Fibroblast of skin of abdomen (primary cell): ENCODE results near the gene LRCH1. TPM values are rescaled to one million over a fixed set of nuclear protein-coding genes. Genes with fewer than 3 reads are reported as not detected.
"Not testable (repeated sequence)": the region's sequence is repeated elsewhere in the genome, so short reads cannot be mapped to it uniquely, and the experiment has no call there.

ENCODE experiments used
- DNase-seq: peaks from one replicate; pipeline ENCODE4 v3.0.0-alpha.2; 2013
- polyA plus RNA-seq, 2 experiments: library from polyadenylated mRNA; unstranded; fragments of 120-200 nt; gene quantifications; one replicate each; pipeline ENCODE4 v1.2.1, GENCODE V29; 2013; ENCODE audit not compliant: insufficient read length in 2 of 2

LRCH1 gene, protein sequence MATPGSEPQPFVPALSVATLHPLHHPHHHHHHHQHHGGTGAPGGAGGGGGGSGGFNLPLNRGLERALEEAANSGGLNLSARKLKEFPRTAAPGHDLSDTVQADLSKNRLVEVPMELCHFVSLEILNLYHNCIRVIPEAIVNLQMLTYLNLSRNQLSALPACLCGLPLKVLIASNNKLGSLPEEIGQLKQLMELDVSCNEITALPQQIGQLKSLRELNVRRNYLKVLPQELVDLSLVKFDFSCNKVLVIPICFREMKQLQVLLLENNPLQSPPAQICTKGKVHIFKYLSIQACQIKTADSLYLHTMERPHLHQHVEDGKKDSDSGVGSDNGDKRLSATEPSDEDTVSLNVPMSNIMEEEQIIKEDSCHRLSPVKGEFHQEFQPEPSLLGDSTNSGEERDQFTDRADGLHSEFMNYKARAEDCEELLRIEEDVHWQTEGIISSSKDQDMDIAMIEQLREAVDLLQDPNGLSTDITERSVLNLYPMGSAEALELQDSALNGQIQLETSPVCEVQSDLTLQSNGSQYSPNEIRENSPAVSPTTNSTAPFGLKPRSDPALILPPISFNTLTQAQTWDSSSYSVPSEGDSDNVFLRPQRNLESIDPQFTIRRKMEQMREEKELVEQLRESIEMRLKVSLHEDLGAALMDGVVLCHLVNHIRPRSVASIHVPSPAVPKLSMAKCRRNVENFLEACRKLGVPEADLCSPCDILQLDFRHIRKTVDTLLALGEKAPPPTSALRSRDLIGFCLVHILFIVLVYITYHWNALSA
- 10.4 TPM for polyA plus RNA-seq (2013, experiment 1 of 2; ENCODE audit: insufficient read length)
- polyA plus RNA-seq (2013, experiment 2 of 2; ENCODE audit: insufficient read length), result 10.2 TPM

GRCh38 chr13:46552889-46553520 is at the start of gene LRCH1:
TSS of gene LRCH1 (plus strand) at chr13:46553170. CDS start at chr13:46553397, 227 bp downstream.
- DNase-seq, result peak; percentile 94

- no peak for DNase-seq
Observed at GRCh38 chr13:46504036-46504435, 48.9 kb upstream of the LRCH1 start.

GRCh38 chr13:46507981-46508380 is 45.0 kb upstream of the LRCH1 start:
- peak; percentile 38 for DNase-seq

- no peak for DNase-seq
Observed at GRCh38 chr13:46509981-46510380, 43.0 kb upstream of the LRCH1 start.

- DNase-seq, result peak; percentile 21
Observed at GRCh38 chr13:46515803-46516202, 37.2 kb upstream of the LRCH1 start.

GRCh38 chr13:46516599-46517338 is 36.2 kb upstream of the LRCH1 start:
- DNase-seq, result peak; percentile 81

DNA sequence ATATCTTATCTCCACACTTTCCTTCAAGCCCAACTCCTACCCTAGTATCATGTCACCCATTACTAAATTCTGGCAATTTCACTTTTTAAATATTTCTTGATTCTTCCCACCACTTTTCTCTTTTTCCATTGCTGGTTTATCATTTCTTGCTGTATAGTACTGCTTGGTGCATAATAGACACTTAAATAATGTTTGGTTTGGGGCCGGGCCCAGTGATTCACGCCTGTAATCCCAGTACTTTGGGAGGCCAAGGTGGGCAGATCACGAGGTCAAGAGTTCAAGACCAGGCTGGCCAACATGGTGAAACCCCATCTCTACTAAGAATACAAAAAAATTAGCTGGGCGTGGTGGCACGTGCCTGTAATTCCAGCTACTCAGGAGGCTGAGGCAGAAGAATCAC is 35.2 kb upstream of the LRCH1 start:
- DNase-seq, result not testable (repeated sequence)

DNA sequence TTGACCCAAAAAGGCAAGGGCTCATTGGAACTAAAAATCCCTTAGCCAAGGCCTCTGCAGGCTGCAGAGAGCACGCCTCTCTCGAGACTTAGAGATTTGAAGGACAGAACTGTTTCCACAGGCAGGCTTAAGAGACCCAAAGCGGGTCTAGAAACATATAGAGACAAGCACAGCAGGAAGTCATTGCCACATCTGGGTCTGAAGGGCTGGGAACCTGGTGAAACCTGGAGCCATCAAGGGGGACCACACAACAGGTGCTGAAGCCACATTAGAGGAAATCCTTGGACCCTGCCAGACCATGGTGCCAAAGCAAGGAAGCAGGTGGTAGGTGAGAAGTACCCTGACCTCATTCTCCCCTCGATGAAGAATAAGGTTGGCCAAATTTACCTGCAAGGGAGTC is 33.8 kb upstream of the LRCH1 start:
- DNase-seq, result no peak

- DNase-seq, result no peak
Observed at GRCh38 chr13:46520166-46520565, 32.8 kb upstream of the LRCH1 start.

GRCh38 chr13:46521486-46521885 is 31.5 kb upstream of the LRCH1 start:
- no peak for DNase-seq

GRCh38 chr13:46521921-46522747 is 30.8 kb upstream of the LRCH1 start:
- no peak for DNase-seq

- DNase-seq, result no peak
Observed at GRCh38 chr13:46522748-46523030, 30.3 kb upstream of the LRCH1 start.

GRCh38 chr13:46523972-46524752 is 28.8 kb upstream of the LRCH1 start:
- DNase-seq, result peak; percentile 38

- DNase-seq, result no peak
Observed at GRCh38 chr13:46526100-46526735, 26.8 kb upstream of the LRCH1 start.

- DNase-seq, result no peak
Observed at GRCh38 chr13:46526740-46527139, 26.2 kb upstream of the LRCH1 start.

DNA sequence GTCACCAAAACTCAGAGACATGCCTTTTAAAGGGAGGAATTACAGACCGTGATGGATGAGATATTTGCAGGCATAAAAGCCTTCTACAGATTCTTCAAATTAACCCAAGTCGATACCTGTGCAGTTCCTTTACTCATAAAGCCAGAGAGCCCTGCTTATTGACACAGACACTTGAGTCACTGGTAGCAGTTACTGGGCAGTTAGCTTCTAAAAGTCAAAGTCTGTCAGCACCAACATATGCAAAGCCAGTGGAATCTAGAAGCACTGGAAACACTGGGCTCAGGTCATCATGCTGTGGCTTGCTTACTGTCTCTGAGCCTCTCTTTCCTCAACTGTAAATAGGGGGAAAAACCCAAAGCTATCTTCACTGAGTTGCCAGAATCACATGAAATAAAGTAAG is 25.7 kb upstream of the LRCH1 start:
- no peak for DNase-seq

DNA sequence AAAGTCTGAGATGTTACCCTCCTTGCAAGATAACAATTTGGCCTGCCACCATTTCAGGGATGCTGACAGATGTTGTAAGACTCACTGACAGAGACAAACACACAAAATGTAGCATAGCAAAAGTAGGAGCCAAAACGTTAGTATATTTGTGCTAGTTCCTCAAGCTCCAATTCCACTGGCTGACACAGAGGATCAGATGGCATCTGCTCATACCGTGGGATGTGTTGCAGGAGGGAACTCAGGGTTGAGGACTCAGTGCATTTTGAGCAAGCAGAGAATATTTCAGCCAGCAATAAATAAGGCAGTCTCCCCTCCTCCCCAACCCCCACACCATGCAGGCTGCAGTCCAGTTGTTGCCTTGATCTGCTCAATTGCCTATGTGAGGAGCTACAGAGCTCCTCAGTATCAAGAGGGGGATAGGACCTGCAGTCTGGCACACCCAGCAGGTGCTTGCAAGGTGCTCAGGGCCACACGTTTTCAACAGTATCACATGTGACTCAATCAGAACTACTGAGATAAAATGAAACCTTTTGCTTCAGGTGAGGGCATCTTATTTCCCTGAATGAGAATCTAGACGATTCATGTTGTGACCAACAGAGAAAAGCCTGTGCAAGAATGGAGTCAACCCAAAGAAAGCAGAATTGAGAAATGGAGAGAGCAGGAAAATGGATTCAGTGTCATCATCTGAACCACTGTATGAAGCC is 23.6 kb upstream of the LRCH1 start:
- DNase-seq, result no peak

- peak; percentile 61 for DNase-seq
Observed at GRCh38 chr13:46530084-46530935, 22.7 kb upstream of the LRCH1 start.

- no peak for DNase-seq
Observed at GRCh38 chr13:46531953-46532352, 21.0 kb upstream of the LRCH1 start.
